Occipital lobe (tissue), 2 donors: ENCODE data around the gene PPP1R9B. TPM values are rescaled to one million over a fixed set of nuclear protein-coding genes. Genes with fewer than 3 reads are reported as not detected.

Source experiments
- DNase-seq: peaks from one replicate; lab custom pipeline; 2025; lab: John Stamatoyannopoulos, UW
- total RNA-seq: library from RNA; depleted of rRNA; stranded (reverse); fragments of >200 nt; gene quantifications from one replicate; pipeline ENCODE4 v1.2.3, GENCODE V29; 2014

Gene PPP1R9B
- total RNA-seq, 1 donor from 2014 or later: 69.9 TPM

- DNase-seq: no peak
Measured at GRCh38 chr17:50109207-50109606, 41.3 kb downstream of the PPP1R9B start.

- DNase-seq: no peak
Measured at GRCh38 chr17:50108556-50108955, 41.9 kb downstream of the PPP1R9B start.

- DNase-seq: no peak
Measured at GRCh38 chr17:50107790-50108414, 42.6 kb downstream of the PPP1R9B start.

- DNase-seq: no peak
Measured at GRCh38 chr17:50106393-50107131, 43.9 kb downstream of the PPP1R9B start.

GRCh38 chr17:50105811-50106210, 44.7 kb downstream of the PPP1R9B start:
- DNase-seq: no peak

- no peak for DNase-seq
Measured at GRCh38 chr17:50103941-50104340, 46.5 kb downstream of the PPP1R9B start.

- DNase-seq: no peak
Measured at GRCh38 chr17:50103252-50103651, 47.2 kb downstream of the PPP1R9B start.

GRCh38 chr17:50102164-50102991, 48.1 kb downstream of the PPP1R9B start:
- no peak for DNase-seq

GRCh38 chr17:50101346-50102163, 48.9 kb downstream of the PPP1R9B start:
- DNase-seq: peak; percentile 64

GRCh38 chr17:50100921-50101345, 49.5 kb downstream of the PPP1R9B start:
- DNase-seq: peak; percentile 64

- DNase-seq: no peak
Measured at GRCh38 chr17:50100480-50100883, 50.0 kb downstream of the PPP1R9B start.

- DNase-seq: no peak
Measured at GRCh38 chr17:50099003-50099402, 51.5 kb downstream of the PPP1R9B start.

GRCh38 chr17:50098583-50098982, 51.9 kb downstream of the PPP1R9B start:
- no peak for DNase-seq

GRCh38 chr17:50097926-50098325, 52.6 kb downstream of the PPP1R9B start:
- DNase-seq: no peak

GRCh38 chr17:50097455-50097854, 53.0 kb downstream of the PPP1R9B start:
- DNase-seq: no peak

GRCh38 chr17:50096758-50097157, 53.7 kb downstream of the PPP1R9B start:
- no peak for DNase-seq

- no peak for DNase-seq
Measured at GRCh38 chr17:50096092-50096491, 54.4 kb downstream of the PPP1R9B start.

- DNase-seq: no peak
Measured at GRCh38 chr17:50095626-50096037, 54.8 kb downstream of the PPP1R9B start.

- peak; percentile 96 for DNase-seq
Measured at GRCh38 chr17:50094753-50095619, 55.5 kb downstream of the PPP1R9B start, which contains the start of gene PDK2. PDK2 (plus strand) TSS chr17:50095351; CDS start chr17:50095436, 85 bp downstream.

- peak; percentile 89 for DNase-seq
Measured at GRCh38 chr17:50094243-50094752, 56.2 kb downstream of the PPP1R9B start.
